Germinal center (tissue), 1 donor: Measurements from ENCODE around the gene GSG1L.
"Not testable (repeated sequence)": the region's sequence is repeated elsewhere in the genome, so short reads cannot be mapped to it uniquely, and the experiment has no call there.

ENCODE experiments used
- DNase-seq: peaks from one replicate; pipeline ENCODE4 v3.0.0; 2012; ENCODE audit warnings: mixed read lengths, low spot score

Gene GSG1L

GRCh38 chr16:27754788-27755690, 308.5 kb downstream of the GSG1L start:
- no peak for DNase-seq

- DNase-seq, result no peak
Measured at GRCh38 chr16:27753563-27753962, 310.0 kb downstream of the GSG1L start.

- no peak for DNase-seq
Measured at GRCh38 chr16:27752241-27752640, 311.3 kb downstream of the GSG1L start.

GRCh38 chr16:27751676-27752075, 311.8 kb downstream of the GSG1L start:
- no peak for DNase-seq

GRCh38 chr16:27751233-27751632, 312.3 kb downstream of the GSG1L start:
- DNase-seq, result no peak

GRCh38 chr16:27749946-27750345, 313.6 kb downstream of the GSG1L start:
- no peak for DNase-seq

GRCh38 chr16:27749547-27749875, 314.0 kb downstream of the GSG1L start:
- DNase-seq, result no peak

GRCh38 chr16:27748868-27749546, 314.5 kb downstream of the GSG1L start:
- DNase-seq, result peak; percentile 76

GRCh38 chr16:27747946-27748345, 315.6 kb downstream of the GSG1L start:
- DNase-seq, result no peak

GRCh38 chr16:27746076-27746855, 317.2 kb downstream of the GSG1L start:
- DNase-seq, result no peak

- no peak for DNase-seq
Measured at GRCh38 chr16:27745348-27745747, 318.2 kb downstream of the GSG1L start.

GRCh38 chr16:27743963-27744362, 319.6 kb downstream of the GSG1L start:
- no peak for DNase-seq

GRCh38 chr16:27743001-27743400, 320.5 kb downstream of the GSG1L start:
- DNase-seq, result not testable (repeated sequence)

- no peak for DNase-seq
Measured at GRCh38 chr16:27742333-27742732, 321.2 kb downstream of the GSG1L start.

- no peak for DNase-seq
Measured at GRCh38 chr16:27740496-27741201, 322.9 kb downstream of the GSG1L start.

- no peak for DNase-seq
Measured at GRCh38 chr16:27739606-27740357, 323.7 kb downstream of the GSG1L start.

GRCh38 chr16:27738596-27738995, 324.9 kb downstream of the GSG1L start:
- DNase-seq, result no peak
